Osteocyte (in vitro differentiated cells): ENCODE measurements around the gene TUBB1. TPM values are rescaled to one million over a fixed set of nuclear protein-coding genes. Genes with fewer than 3 reads are reported as not detected.

Experiments used
- DNase-seq: peaks from one replicate; pipeline ENCODE4 v3.0.0; 2021; ENCODE audit warnings: mixed read lengths; ENCODE audit not compliant: unreplicated experiment; ENCODE audit errors: extremely low spot score
- H3K27ac Mint-ChIP-seq: one replicate; pipeline ENCODE4 v1.8.0; 2021; ENCODE audit warnings: mild to moderate bottlenecking, mixed read lengths; ENCODE audit not compliant: unreplicated experiment
- H3K27me3 Mint-ChIP-seq: one replicate; pipeline ENCODE4 v1.8.0; 2021; ENCODE audit warnings: mixed read lengths; ENCODE audit not compliant: unreplicated experiment
- H3K36me3 Mint-ChIP-seq: one replicate; pipeline ENCODE4 v1.8.0; 2021; ENCODE audit warnings: mixed read lengths; ENCODE audit not compliant: unreplicated experiment
- H3K4me1 Mint-ChIP-seq: one replicate; pipeline ENCODE4 v1.8.0; 2021; ENCODE audit warnings: mixed read lengths; ENCODE audit not compliant: unreplicated experiment
- H3K4me3 Mint-ChIP-seq: one replicate; pipeline ENCODE4 v1.8.0; 2021; ENCODE audit warnings: mild to moderate bottlenecking, moderate library complexity, mixed read lengths; ENCODE audit not compliant: unreplicated experiment
- H3K9me3 Mint-ChIP-seq: one replicate; pipeline ENCODE4 v1.8.0; 2021; ENCODE audit warnings: mixed read lengths; ENCODE audit not compliant: unreplicated experiment
- total RNA-seq: library from RNA; stranded (reverse); gene quantifications from 2 replicates; pipeline ENCODE4 v1.2.1, GENCODE V29; 2021
- TF ChIP-seq, protein P1 (sequence below): fragments of 200-600 bp; sonication (generic); IDR thresholded peaks from 2 replicates; pipeline ENCODE4 v1.5.0; 2021; ENCODE audit warnings: antibody characterized with exemption, mild to moderate bottlenecking, moderate library complexity

TUBB1 gene
- total RNA-seq, 1 donor from 2014 or later, result not detected

DNA sequence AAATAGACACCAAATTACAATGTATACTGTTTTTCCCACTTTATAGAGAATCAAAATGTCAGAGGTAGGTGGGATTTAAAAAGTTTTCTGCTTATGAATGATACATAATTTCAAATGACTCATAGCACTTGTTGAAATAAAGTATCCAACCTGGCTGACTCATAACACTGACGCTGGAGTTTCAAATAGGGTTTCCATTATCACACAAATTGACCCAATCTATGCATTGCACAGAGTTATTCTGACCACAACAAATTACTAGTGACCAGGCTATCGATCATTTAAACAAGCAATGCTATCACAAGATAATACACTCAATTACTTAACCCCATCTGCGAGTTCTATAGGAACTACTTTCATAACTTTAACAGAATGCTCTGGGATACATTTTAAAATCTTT lies 55.2 kb downstream of the TUBB1 start:
- H3K9me3 Mint-ChIP-seq, result no peaks in the 10 kb centered on the region
- peaks cover 59% of the 10 kb centered on the region for H3K27me3 Mint-ChIP-seq
- H3K4me1 Mint-ChIP-seq, result no peaks in the 10 kb centered on the region

GRCh38 chr20:59075934-59076508 lies 56.8 kb downstream of the TUBB1 start:
- H3K27ac Mint-ChIP-seq, result no peak overlapping the region
- H3K4me3 Mint-ChIP-seq, result no peak overlapping the region
- H3K4me1 Mint-ChIP-seq, result no peaks in the 10 kb centered on the region
- H3K27me3 Mint-ChIP-seq, result peaks cover 48% of the 10 kb centered on the region
- H3K9me3 Mint-ChIP-seq, result no peaks in the 10 kb centered on the region
- DNase-seq, result no peak
- TF ChIP-seq, protein P1, sequence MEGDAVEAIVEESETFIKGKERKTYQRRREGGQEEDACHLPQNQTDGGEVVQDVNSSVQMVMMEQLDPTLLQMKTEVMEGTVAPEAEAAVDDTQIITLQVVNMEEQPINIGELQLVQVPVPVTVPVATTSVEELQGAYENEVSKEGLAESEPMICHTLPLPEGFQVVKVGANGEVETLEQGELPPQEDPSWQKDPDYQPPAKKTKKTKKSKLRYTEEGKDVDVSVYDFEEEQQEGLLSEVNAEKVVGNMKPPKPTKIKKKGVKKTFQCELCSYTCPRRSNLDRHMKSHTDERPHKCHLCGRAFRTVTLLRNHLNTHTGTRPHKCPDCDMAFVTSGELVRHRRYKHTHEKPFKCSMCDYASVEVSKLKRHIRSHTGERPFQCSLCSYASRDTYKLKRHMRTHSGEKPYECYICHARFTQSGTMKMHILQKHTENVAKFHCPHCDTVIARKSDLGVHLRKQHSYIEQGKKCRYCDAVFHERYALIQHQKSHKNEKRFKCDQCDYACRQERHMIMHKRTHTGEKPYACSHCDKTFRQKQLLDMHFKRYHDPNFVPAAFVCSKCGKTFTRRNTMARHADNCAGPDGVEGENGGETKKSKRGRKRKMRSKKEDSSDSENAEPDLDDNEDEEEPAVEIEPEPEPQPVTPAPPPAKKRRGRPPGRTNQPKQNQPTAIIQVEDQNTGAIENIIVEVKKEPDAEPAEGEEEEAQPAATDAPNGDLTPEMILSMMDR, result no peak
- H3K36me3 Mint-ChIP-seq, result no peaks in the 10 kb centered on the region

More for the DNA sequence above, 55.2 kb downstream of the TUBB1 start:
- Mint-ChIP-seq H3K27ac (no peak overlapping the region), H3K4me3 (no peak overlapping the region), H3K36me3 (no peaks in the 10 kb centered on the region)
- DNase-seq, result no peak
- TF ChIP-seq, protein P1, result no peak

Other genes with a start within 250 kb of the TUBB1 start
- gene GNAS-AS1, start 168.5 kb upstream of the TUBB1 start, total RNA-seq, result 1.5 and 2.0 TPM in 2 replicates
- gene GNAS, start 166.7 kb upstream of the TUBB1 start, total RNA-seq, result 1,150 and 1,173 TPM in 2 replicates
- gene NELFCD, start 38.2 kb upstream of the TUBB1 start, total RNA-seq, result 60.9 and 64.5 TPM in 2 replicates
- 17.2 and 17.5 TPM in 2 replicates for gene CTSZ, start 12.2 kb upstream of the TUBB1 start, total RNA-seq
- gene ATP5F1E, start 12.9 kb downstream of the TUBB1 start, total RNA-seq, result 66.7 and 68.2 TPM in 2 replicates
- gene PRELID3B, start 23.4 kb downstream of the TUBB1 start, total RNA-seq, result 38.8 and 45.1 TPM in 2 replicates
- gene ZNF831, start 144.4 kb downstream of the TUBB1 start, total RNA-seq, result not detected in 2 replicates